ENCODE data around the gene GGA1.
"Not testable (repeated sequence)": the region's sequence is repeated elsewhere in the genome, so short reads cannot be mapped to it uniquely, and the experiment has no call there.

GGA1 gene

DNA sequence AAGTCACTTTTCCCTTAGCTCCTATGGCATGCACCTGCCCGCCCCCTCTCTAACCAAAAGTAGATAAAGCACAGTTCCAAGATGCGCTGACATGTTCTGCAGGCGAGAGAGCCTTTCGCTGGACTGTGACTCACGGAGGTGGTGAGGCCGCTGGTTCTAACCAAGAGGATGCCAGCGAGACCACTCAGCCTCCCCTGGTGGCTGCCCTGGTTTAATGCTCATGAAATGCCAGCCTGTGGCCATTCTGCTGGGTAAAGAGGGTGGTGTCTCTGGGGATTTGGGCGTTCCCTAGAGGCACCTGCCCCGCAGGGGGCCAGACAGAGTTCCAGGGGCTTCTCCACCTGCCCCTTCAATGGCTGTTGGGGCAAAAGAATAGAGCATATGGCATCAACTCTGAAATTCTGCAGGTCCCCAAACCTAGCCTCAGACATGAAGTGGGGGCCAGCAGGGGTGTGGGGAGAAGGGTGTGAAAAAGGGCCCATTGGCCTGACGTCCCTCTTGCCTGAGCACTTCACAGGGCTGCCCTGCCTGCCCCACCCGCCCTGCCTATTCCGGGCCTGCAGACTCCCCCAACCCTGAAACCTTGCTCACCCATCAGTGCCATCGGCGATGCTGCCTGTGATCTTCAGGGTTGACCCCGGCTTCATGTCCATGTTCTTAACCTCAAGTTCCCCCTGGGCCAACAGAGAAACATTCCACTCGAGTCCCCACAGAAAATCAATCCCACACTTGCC, 37.2 kb upstream of the GGA1 start:
- DNase-seq (ENCODE audit: low spot score) = no peak

GRCh38 chr22:37571992-37572373, 36.7 kb upstream of the GGA1 start:
- DNase-seq (ENCODE audit: low spot score) = no peak

DNA sequence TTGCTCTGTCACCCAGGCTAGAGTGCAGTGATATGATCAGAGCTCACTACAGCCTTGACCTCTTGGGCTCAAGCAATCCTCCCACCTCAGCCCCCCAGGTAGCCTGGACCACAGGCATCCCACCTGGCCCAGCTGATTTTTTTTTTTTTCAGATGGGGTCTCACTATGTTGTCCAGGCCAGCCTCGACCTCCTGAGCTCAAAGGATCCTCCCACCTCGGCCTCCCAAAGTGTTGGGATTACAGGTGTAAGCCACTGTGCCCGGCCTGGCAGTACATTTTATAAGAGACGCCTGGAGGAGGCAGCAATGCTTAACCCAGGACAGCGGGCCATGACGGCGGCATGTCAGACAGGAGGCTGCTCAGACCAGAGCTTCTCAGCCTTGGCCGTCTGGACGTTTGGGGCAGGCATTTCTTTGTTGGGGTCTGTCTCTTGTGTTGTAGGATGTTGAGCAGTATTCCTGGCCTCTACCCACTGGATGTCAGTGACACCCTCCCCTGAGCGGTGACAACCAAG, 33.1 kb upstream of the GGA1 start:
- no peak for DNase-seq (ENCODE audit: low spot score)

- no peak for DNase-seq (ENCODE audit: low spot score)
Observed at GRCh38 chr22:37578002-37578401, 30.6 kb upstream of the GGA1 start.

DNA sequence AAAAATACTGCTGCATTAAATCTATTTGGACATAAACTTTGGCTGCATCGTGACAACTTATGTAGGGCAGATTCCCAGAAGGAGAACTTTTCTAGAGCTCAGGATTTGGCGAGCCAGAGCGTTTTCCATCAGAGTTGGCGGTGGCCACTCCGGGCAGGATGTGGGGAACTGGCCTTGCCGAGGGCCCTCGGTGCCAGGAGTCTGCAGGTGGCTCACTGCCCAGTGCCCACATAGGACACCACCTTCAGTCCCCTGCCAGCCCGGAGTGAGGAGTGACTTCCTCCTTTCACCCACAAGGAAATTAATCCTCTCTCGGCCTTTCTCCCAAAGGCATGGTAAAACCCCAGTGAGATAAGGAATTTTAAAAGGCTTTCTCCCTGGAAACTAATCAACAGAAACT, 27.1 kb upstream of the GGA1 start:
- DNase-seq (ENCODE audit: low spot score) = no peak

- DNase-seq (ENCODE audit: low spot score) = no peak
Observed at GRCh38 chr22:37582526-37582925, 26.1 kb upstream of the GGA1 start.

DNA sequence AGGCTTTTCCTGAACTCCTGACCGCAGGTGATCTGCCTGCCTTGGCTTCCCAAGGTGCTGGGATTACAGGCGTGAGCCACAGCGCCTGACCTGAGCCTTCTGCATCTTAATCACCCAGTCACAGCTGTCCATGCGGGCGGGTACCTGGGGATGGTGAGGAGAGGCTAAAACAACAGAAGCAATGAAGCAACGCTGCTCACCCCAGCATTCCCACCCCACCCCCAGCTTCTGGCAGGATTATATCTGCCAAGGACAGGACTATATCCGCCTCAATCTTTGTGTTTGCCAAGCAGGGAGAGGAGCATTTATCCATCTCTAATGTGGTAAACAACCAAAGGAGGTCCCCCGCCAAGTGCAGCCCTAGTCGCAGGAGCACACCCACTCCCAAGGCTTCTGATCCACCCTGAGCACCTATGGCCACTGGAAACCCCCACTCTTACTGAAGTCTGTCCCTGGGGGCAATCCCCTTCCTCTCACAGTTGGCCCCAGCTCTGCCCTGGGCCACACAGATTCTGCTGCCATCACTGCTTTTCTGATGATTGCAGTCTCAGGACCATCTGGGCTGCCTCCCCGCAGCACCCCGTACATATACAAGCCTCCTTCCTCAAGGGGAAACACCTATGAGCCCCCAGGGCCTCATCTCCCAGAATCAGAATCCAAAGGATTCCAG, 20.0 kb upstream of the GGA1 start:
- DNase-seq (ENCODE audit: low spot score) = no peak

GRCh38 chr22:37589636-37590035, 19.0 kb upstream of the GGA1 start:
- DNase-seq (ENCODE audit: low spot score) = no peak

DNA sequence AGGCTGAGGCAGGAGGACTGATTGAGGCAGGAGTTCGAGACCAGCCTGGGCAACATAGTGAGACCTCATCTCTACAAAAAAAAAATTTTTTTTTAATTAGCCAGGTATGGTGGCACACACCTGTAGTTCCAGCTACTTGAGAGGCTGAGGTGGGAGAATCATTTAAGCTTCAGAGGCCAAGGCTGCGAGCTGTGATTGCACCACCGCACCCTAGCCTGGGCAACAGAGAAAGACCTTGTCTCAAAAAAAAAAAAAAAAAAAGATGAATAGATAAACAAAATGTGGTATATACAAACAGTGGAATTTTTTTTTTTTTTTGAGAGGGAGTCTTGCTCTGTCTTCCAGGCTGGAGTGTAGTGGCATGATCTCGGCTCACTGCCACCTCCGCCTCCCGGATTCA, 17.6 kb upstream of the GGA1 start:
- not testable (repeated sequence) for DNase-seq (ENCODE audit: low spot score)

DNA sequence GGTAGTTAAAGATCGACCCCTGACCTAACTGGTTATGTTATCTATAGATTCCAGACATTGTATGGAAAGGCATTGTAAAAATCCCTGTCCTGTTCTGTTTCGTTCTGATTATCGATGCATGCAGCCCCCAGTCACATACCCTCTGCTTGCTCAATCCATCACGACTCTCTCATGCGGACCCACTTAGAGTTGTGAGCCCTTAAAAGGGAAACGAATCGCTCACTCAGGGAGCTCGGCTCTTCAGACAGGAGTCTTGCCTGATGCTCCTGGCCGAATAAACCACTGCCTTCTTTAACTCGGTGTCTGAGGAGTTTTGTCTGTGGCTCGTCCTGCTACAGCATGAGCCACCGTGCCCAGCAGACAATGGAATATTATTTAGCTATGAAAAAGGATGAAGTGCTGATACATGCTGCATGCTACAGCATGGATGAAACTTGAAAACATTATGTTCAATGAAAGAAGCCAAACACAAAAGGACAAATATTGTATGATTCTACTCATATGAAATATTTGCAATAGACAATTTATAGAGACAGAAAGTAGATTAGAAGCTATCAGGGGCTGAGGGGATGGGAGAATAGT, 16.7 kb upstream of the GGA1 start:
- DNase-seq (ENCODE audit: low spot score) = no peak

DNA sequence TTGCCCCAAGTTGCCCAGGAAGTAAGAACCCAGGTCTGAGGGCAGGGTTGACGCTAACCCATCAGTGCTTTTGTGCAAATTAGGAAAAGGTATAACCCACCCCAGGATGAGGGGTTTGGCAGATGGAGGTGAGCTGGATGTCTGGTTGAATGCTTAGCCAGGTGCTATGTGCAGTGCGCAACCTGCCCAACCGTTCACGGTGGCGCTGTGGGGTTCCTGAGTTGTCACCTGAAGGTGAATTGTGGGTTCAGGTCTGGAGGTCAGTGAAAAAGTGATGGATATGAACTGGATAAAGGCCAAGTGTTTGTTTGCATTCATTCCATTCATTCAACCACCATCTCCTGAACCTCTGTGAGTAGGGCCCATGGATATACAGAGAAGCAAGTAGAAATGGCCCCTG, 14.4 kb upstream of the GGA1 start:
- DNase-seq (ENCODE audit: low spot score) = no peak

DNA sequence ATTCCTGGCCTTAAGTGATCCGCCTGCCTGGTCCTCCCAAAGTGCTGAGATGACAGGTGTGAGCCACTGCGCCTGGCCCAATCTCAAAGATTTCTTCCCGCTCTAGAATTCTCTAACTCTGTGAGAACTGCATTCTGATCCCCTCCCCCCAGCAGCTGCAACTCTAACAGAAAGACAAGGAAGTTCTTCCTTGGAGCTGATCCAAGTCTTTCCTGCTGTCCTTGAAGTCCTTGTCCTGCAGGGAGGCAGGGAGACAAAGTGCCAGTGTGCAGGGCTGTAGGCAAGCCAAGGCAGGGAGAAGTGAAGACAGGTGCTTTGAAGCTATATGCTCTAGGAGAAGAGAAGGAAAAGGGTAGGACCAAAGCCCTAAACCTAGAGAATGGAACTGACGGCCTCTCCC, 9.5 kb upstream of the GGA1 start:
- no peak for DNase-seq (ENCODE audit: low spot score)

GRCh38 chr22:37601203-37601539, 7.5 kb upstream of the GGA1 start:
- DNase-seq (ENCODE audit: low spot score) = no peak

- no peak for DNase-seq (ENCODE audit: low spot score)
Observed at GRCh38 chr22:37601540-37602442, 6.8 kb upstream of the GGA1 start.

DNA sequence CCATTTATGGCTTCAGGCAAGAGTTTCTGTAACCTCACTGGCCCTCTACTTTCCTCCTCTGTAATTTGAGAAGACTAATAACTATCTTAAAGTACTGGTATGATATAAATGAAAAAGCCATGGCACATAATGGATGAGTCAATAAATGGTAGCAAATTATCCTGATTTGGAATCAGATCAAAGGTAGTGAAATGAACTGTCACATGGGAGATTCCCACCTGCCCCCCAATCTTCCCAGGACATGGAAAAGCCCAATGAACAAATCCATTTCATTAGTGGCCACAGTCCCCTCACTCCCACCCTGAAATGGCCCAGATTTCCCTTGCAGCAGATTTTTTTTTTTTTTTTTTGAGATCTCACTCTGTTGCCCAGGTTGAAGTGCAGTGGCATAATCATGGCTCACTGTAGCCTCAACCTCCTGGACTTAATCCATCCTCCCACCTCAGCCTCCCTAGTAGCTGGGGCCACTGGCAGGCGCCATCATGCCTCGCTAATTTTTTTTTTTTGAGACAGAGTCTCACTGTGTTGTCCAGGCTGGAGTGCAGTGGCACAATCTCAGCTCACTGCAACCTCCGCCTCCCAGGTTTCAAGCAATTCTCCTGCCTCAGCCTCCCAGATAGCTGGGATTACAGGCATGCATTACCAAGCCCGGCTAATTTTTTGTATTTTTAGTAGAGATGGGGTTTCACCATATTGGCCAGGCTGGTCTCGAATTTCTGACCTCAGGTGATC, 5.9 kb upstream of the GGA1 start:
- not testable (repeated sequence) for DNase-seq (ENCODE audit: low spot score)

DNA sequence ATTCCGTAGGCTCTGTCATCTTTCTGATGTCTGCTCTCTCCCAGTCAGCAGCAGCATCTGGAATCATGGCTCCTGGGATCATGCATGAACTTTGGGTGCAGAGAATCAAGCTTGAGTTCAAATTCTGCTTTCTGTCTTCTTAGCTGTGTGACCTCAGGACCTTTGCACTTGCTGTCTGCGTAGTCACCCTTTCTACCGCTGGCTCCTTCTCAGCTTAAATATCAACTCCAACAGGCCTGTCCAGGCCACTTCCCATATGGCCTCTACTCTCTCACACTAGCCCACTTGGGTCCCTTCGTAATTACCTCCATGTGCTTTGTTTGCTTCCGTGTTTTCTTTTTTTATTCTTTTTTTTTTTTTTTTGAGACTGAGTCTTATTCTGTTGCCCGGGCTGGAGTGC, 4.6 kb upstream of the GGA1 start:
- no peak for DNase-seq (ENCODE audit: low spot score)

- no peak for DNase-seq (ENCODE audit: low spot score)
Observed at GRCh38 chr22:37604875-37605274, 3.8 kb upstream of the GGA1 start.

DNA sequence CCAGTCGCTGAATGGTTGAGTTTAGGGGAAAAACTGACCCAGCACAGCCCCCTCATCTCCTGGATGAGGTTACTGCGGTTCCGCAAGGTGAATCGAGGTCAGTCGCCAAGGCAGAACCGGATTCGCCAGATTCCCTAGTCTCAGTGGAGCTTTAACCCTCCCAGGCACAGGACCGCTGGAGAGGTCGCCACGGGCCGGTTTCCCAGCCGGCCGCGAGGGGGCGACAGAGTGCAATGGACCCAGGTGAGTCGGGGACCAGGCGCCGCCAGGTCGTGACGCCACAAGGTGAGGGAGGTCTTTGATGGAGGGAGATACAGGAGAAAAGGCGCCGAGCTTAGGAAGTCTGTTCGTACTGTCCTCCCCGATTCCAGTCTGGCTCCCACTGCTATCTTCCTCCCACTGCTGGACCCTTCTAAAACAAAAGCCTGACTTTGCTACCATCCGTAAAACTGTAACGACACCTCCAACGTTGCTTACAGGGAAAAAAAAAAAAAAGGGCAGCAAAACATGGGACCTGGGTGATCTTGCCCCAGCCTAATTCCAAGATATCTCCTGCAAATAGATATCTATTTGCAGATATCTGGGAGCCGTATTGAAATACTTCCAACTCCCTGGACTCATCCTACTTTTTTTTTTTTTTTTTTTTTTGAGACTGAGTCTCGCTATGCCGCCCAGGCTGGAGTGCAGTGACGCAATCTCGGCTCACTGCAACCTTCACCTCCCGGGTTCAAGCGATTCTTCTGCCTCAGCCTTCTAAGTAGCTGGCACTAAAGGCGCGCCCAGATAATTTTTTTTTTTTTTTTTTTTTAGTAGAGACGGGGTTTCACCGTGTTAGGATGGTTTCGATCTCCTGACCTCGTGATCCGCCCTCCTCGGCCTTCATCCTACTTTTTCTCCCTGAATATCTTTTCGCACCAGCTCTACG, 1.4 kb upstream of the GGA1 start:
- DNase-seq (ENCODE audit: low spot score) = peak; percentile 86

DNA sequence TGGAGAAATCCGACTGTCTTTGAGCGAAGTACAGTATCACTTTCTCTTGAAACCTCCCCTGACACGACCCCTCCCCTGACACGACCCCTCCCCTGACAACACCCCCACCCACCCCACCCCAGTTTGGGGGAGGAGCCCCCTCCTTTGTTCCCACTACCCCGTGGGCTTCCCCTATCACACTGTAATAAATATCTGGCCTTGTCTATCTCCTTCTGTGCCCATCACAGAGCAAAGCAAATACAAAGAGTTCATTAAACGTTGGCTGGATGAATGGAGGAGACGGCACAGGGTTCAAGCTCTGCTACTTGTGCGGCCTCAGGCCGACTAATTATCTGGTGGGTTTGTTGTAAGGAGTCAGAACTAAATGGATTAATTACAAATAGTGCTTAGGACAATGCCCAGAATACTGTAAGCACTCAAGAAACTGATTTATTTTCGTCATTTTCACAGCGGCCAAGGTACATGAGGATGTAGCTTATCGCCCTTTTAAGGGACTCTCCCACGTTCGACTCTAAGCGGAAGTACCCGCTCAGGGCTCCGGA, 628 bp upstream of the GGA1 start:
- DNase-seq (ENCODE audit: low spot score) = no peak

Data from left forelimb (tissue), 1 donor.